ENCODE data around the gene ADPRH. TPM values are rescaled to one million over a fixed set of nuclear protein-coding genes. Genes with fewer than 3 reads are reported as not detected.

Gene ADPRH
- total and polyA plus RNA-seq, 10 of the 15 experiments (the other 5 are each of a cell fraction or from before 2014, with no cell fraction given): 2.3 to 32.6 (median 19.0) TPM

DNA sequence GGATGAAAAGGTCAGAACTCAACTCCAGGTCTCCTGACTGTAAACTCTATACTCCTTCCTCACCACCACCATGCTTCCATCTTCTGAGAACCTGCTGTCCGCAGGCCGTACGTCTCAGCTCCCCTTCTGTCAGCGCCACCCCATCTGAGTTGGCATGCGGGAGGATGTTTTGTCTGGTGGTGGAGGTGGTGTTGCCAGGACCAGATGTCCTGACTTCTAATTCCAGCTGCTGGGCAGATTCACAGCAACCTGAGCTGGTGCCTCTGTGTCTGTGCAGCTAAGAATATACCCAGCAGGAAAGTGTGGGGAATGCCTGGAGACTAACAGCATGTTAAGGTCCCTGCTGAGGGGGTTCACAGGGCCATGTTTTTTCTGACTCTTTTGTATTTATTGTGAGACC lies 41.6 kb downstream of the ADPRH start:
- Histone ChIP-seq H4K20me1 (ENCODE audit: control insufficient read depth, insufficient read depth) (no peaks in the 10 kb centered on the region), H3K4me3 (no peak overlapping the region), H3K79me2 (ENCODE audit: control insufficient read depth, insufficient read depth, low read length) (no peaks in the 10 kb centered on the region), H2AFZ (ENCODE audit: control insufficient read depth, low read depth, low read length) (no peak overlapping the region), H3K9ac (ENCODE audit: control insufficient read depth, insufficient read depth, low read length) (no peak overlapping the region), H3K36me3 (ENCODE audit: control insufficient read depth in 2 of 2, insufficient read depth in 2 of 2, low read length in 1 of 2) (peaks cover 0 to 3% of the 10 kb centered on the region in 2 experiments; a peak in 1 of 4 replicates), H3K4me1 (ENCODE audit: control insufficient read depth, insufficient read depth, low read length) (peaks cover 10% of the 10 kb centered on the region), H3K27me3 (replicated peaks in 1 of 2; ENCODE audit: control insufficient read depth in 2 of 2, insufficient read depth in 2 of 2, low read length in 1 of 2) (no peaks in the 10 kb centered on the region), H3K27ac (ENCODE audit: control insufficient read depth, insufficient read depth) (no peak overlapping the region), H3K4me2 (ENCODE audit: control insufficient read depth, insufficient read depth) (no peak overlapping the region), H3K9me3 (replicated peaks; ENCODE audit: control insufficient read depth, insufficient read depth, low read length) (peaks cover 2% of the 10 kb centered on the region; the same call in 1 of the 3 replicates)
- SMC1A ChIA-PET (ENCODE audit: uncharacterized antibody, unreplicated experiment): interaction anchor here (1.3 to 3.1 kb wide), 5 partner anchors 14 to 60 kb away, joined by 3 to 12 read pairs (median 4); no protein-coding TSS in a partner anchor
- BruUV-seq (replicated peaks): no TSS peak
- CTCF ChIA-PET: interaction anchor here (1.3 kb wide), 2 partner anchors 20 to 59 kb away, joined by 3 to 5 read pairs; no protein-coding TSS in a partner anchor
- WGBS (ENCODE audit: insufficient coverage, insufficient replicate concordance, low lambda C conversion rate, missing lambda C conversion rate): 91% methylated on average over 5 of the region's 5 CpGs
- no peak for ATAC-seq
- in situ Hi-C loops (cut with MboI) (no loop called here), intact Hi-C loops (cut with micrococcal nuclease; ENCODE audit: unreplicated experiment) (no loop called here)
- POLR2A ChIA-PET: no interaction called here
- no peak for FAIRE-seq
- RAD21 ChIA-PET (ENCODE audit: unreplicated experiment): interaction anchor here (0.9 to 1.2 kb wide), 2 partner anchors 20 to 62 kb away, joined by 3 read pairs; no protein-coding TSS in a partner anchor
- no peak for DNase-seq (ENCODE audit: low read depth, low spot score)
- TF ChIP-seq, protein P1, sequence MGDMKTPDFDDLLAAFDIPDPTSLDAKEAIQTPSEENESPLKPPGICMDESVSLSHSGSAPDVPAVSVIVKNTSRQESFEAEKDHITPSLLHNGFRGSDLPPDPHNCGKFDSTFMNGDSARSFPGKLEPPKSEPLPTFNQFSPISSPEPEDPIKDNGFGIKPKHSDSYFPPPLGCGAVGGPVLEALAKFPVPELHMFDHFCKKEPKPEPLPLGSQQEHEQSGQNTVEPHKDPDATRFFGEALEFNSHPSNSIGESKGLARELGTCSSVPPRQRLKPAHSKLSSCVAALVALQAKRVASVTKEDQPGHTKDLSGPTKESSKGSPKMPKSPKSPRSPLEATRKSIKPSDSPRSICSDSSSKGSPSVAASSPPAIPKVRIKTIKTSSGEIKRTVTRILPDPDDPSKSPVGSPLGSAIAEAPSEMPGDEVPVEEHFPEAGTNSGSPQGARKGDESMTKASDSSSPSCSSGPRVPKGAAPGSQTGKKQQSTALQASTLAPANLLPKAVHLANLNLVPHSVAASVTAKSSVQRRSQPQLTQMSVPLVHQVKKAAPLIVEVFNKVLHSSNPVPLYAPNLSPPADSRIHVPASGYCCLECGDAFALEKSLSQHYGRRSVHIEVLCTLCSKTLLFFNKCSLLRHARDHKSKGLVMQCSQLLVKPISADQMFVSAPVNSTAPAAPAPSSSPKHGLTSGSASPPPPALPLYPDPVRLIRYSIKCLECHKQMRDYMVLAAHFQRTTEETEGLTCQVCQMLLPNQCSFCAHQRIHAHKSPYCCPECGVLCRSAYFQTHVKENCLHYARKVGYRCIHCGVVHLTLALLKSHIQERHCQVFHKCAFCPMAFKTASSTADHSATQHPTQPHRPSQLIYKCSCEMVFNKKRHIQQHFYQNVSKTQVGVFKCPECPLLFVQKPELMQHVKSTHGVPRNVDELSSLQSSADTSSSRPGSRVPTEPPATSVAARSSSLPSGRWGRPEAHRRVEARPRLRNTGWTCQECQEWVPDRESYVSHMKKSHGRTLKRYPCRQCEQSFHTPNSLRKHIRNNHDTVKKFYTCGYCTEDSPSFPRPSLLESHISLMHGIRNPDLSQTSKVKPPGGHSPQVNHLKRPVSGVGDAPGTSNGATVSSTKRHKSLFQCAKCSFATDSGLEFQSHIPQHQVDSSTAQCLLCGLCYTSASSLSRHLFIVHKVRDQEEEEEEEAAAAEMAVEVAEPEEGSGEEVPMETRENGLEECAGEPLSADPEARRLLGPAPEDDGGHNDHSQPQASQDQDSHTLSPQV (IDR thresholded peaks at IDR 0.05): no peak
- TF ChIP-seq CHD1 (IDR thresholded peaks at IDR 0.05; ENCODE audit: low read depth, low read length): no peak
- TF ChIP-seq POLR2AphosphoS5 (IDR thresholded peaks at IDR 0.05; ENCODE audit: low read length): no peak
- no peak for TF ChIP-seq NR2F1 (conservative IDR thresholded peaks at IDR 0.05)
- no peak for TF ChIP-seq RELA (IDR thresholded peaks at IDR 0.05; ENCODE audit: borderline replicate concordance, partially characterized antibody)
- TF ChIP-seq SRF (IDR thresholded peaks at IDR 0.05; ENCODE audit: low read depth in 2 of 2, low read length in 2 of 2): no peak
- TF ChIP-seq, protein P2, sequence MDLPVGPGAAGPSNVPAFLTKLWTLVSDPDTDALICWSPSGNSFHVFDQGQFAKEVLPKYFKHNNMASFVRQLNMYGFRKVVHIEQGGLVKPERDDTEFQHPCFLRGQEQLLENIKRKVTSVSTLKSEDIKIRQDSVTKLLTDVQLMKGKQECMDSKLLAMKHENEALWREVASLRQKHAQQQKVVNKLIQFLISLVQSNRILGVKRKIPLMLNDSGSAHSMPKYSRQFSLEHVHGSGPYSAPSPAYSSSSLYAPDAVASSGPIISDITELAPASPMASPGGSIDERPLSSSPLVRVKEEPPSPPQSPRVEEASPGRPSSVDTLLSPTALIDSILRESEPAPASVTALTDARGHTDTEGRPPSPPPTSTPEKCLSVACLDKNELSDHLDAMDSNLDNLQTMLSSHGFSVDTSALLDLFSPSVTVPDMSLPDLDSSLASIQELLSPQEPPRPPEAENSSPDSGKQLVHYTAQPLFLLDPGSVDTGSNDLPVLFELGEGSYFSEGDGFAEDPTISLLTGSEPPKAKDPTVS (IDR thresholded peaks at IDR 0.05; ENCODE audit: low read depth, low read length): no peak
- no peak for TF ChIP-seq NFYA (IDR thresholded peaks at IDR 0.05; ENCODE audit: borderline replicate concordance, low read depth, low read length)
- no peak for TF ChIP-seq NFIC (IDR thresholded peaks at IDR 0.05; ENCODE audit: low read depth, low read length)
- no peak for TF ChIP-seq HCFC1 (IDR thresholded peaks at IDR 0.05; ENCODE audit: low read length)
- TF ChIP-seq GABPA (IDR thresholded peaks at IDR 0.05; ENCODE audit: low read depth): no peak
- no peak for TF ChIP-seq WRNIP1 (IDR thresholded peaks at IDR 0.05; ENCODE audit: borderline replicate concordance, low read depth, low read length)
- no peak for TF ChIP-seq CHD2 (IDR thresholded peaks at IDR 0.05; ENCODE audit: borderline replicate concordance, low read depth, low read length)
- TF ChIP-seq, protein P3, sequence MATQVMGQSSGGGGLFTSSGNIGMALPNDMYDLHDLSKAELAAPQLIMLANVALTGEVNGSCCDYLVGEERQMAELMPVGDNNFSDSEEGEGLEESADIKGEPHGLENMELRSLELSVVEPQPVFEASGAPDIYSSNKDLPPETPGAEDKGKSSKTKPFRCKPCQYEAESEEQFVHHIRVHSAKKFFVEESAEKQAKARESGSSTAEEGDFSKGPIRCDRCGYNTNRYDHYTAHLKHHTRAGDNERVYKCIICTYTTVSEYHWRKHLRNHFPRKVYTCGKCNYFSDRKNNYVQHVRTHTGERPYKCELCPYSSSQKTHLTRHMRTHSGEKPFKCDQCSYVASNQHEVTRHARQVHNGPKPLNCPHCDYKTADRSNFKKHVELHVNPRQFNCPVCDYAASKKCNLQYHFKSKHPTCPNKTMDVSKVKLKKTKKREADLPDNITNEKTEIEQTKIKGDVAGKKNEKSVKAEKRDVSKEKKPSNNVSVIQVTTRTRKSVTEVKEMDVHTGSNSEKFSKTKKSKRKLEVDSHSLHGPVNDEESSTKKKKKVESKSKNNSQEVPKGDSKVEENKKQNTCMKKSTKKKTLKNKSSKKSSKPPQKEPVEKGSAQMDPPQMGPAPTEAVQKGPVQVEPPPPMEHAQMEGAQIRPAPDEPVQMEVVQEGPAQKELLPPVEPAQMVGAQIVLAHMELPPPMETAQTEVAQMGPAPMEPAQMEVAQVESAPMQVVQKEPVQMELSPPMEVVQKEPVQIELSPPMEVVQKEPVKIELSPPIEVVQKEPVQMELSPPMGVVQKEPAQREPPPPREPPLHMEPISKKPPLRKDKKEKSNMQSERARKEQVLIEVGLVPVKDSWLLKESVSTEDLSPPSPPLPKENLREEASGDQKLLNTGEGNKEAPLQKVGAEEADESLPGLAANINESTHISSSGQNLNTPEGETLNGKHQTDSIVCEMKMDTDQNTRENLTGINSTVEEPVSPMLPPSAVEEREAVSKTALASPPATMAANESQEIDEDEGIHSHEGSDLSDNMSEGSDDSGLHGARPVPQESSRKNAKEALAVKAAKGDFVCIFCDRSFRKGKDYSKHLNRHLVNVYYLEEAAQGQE (IDR thresholded peaks at IDR 0.05; ENCODE audit: low read depth, low read length): no peak
- no peak for TF ChIP-seq SIN3A (IDR thresholded peaks at IDR 0.05; ENCODE audit: low read depth, low read length)
- TF ChIP-seq NR2C1 (IDR thresholded peaks at IDR 0.05): no peak
